HEK293T (cell line): ENCODE results near the gene ZNF557.

ENCODE experiments used
- HDGF ChIP-seq: fragments of 450-650 bp; IDR thresholded peaks from 2 replicates; pipeline ENCODE4 v1.6.1; 2017; ENCODE audit warnings: antibody characterized with exemption, borderline replicate concordance
- NFRKB ChIP-seq: fragments of 450-650 bp; IDR thresholded peaks from 2 replicates; pipeline ENCODE4 v1.6.1; 2016; ENCODE audit warnings: mild to moderate bottlenecking, moderate library complexity

DNA sequence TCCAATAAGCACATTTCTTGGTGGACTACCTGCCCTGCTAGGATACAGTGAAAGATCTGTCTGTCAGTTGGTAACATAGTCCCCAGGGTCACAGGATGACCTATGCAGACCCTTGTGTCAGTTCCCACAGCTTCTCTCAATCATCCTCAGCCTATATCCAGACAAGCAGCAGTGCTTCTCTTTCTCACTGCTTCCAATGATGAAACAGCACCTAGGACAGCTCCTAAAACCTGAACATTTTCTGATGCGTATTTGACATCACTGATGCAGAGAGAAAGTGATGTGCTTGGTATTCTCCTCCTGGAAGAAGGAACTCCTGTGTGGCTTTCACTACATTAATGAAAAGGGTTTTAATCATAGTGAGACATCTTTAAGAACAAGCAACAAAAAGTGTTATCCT is 43.7 kb downstream of the ZNF557 start:
- TF ChIP-seq HDGF (no peak), NFRKB (no peak)
